HepG2 (cell line): Measurements from ENCODE around the gene TEX19. TPM values are rescaled to one million over a fixed set of nuclear protein-coding genes. Genes with fewer than 3 reads are reported as not detected.

ENCODE experiments used
- ATAC-seq: fragments of 200-7000 bp; cut with Tn5 transposase; 3 replicates; pipeline ENCODE4 v1.9.1; 2020; ENCODE audit warnings: mild to moderate bottlenecking, moderate library complexity
- BruUV-seq: library from RNA; stranded (reverse); fragments of 400-500 nt; replicated peaks from 2 replicates; lab custom pipeline; 2021; lab: Mats Ljungman, UMichigan
- CTCF ChIA-PET: fragments of 300-600 bp; formaldehyde crosslinking; extraction: SDS; loops from one replicate; lab custom pipeline; 2021; ENCODE audit warnings: low total read pairs, inconsistent platforms, low intra/inter-chr PET ratio; lab: Yijun Ruan, JAX
- POLR2A ChIA-PET: fragments of 350-600 bp; sonication (Branson Sonifier 250); formaldehyde crosslinking; loops from one replicate; lab custom pipeline; 2020; ENCODE audit warnings: antibody characterized with exemption, inconsistent platforms; lab: Yijun Ruan, JAX
- DNase-seq: peaks from one replicate; pipeline ENCODE4 v3.0.0-alpha.2; 2015; ENCODE audit warnings: low spot score
- FAIRE-seq: peaks from 3 replicates; lab custom pipeline; 2011; peaks lifted over from hg19 to GRCh38; lab: Jason Lieb, UNC
- H2AFZ ChIP-seq: one replicate; pipeline ENCODE4 v1.6.1; 2011; ENCODE audit warnings: low read length, inconsistent platforms
- H3K27ac ChIP-seq: fragments of 300-600 bp; 3 replicates; pipeline ENCODE4 v1.8.0; 2011; ENCODE audit warnings: mixed run types, mild to moderate bottlenecking, mixed read lengths, low read length, inconsistent platforms; ENCODE audit not compliant: insufficient read depth; ENCODE audit errors: extremely low read length
- H3K27me3 ChIP-seq, 2 experiments: fragments of 200-600 bp in 1 of 2; 2 replicates in 1 of 2; 3 replicates in 1 of 2; pipeline versions ENCODE4 v1.6.0 to v1.8.0; 2011; ENCODE audit warnings: low read length in 2 of 2, mild to moderate bottlenecking in 2 of 2, moderate library complexity in 2 of 2, inconsistent platforms in 1 of 2; ENCODE audit not compliant: insufficient read depth in 2 of 2, control insufficient read depth in 1 of 2
- H3K36me3 ChIP-seq, 2 experiments: fragments of 200-600 bp in 1 of 2; replicated peaks in 1 of 2; 2 replicates in 1 of 2; 3 replicates in 1 of 2; pipeline versions ENCODE4 v1.5.1 to v1.8.0; 2011; ENCODE audit warnings: low read length in 2 of 2, inconsistent platforms in 1 of 2; ENCODE audit not compliant: insufficient read depth in 2 of 2, control insufficient read depth in 1 of 2
- H3K4me1 ChIP-seq: 2 replicates; pipeline ENCODE4 v1.5.1; 2012; ENCODE audit warnings: low read length, inconsistent platforms; ENCODE audit not compliant: insufficient read depth
- H3K4me2 ChIP-seq: 2 replicates; pipeline ENCODE4 v1.6.0; 2011; ENCODE audit warnings: low read depth, low read length, inconsistent platforms
- H3K4me3 ChIP-seq, 3 experiments: fragments of 200-600 bp in 1 of 3; sonication (generic), shearing (Covaris generic) in 1 of 3; replicated peaks in 1 of 3; 2 replicates each; pipeline ENCODE4 v1.5.1; 2011 to 2016; ENCODE audit warnings: low read length in 3 of 3, inconsistent platforms in 2 of 3, low read depth in 2 of 3, mild to moderate bottlenecking in 2 of 3, control low read depth in 1 of 3, mixed read lengths in 1 of 3; ENCODE audit not compliant: insufficient read depth in 1 of 3
- H3K79me2 ChIP-seq: one replicate; pipeline ENCODE4 v1.6.1; 2011; ENCODE audit warnings: low read length, inconsistent platforms; ENCODE audit not compliant: insufficient read depth
- H3K9ac ChIP-seq: 2 replicates; pipeline ENCODE4 v1.6.0; 2011; ENCODE audit warnings: mild to moderate bottlenecking, low read depth, low read length, inconsistent platforms; ENCODE audit not compliant: insufficient read depth
- H3K9me3 ChIP-seq: 2 replicates; pipeline ENCODE4 v1.5.1; 2012; ENCODE audit warnings: mild to moderate bottlenecking, low read length
- H4K20me1 ChIP-seq: 2 replicates; pipeline ENCODE4 v1.6.0; 2011; ENCODE audit warnings: inconsistent platforms, mild to moderate bottlenecking, low read length, moderate library complexity; ENCODE audit not compliant: insufficient read depth
- CEBPB ChIP-seq: IDR thresholded peaks from 2 replicates; pipeline ENCODE4 v1.6.1; 2011; ENCODE audit warnings: low read depth, low read length, improper control_type of control experiment, borderline replicate concordance
- EHMT2 ChIP-seq: fragments of 200-600 bp; sonication (generic); IDR thresholded peaks from 2 replicates; pipeline ENCODE4 v1.7.0; 2017; ENCODE audit warnings: antibody characterized with exemption, low read depth, low read length, borderline replicate concordance
- ELF3 ChIP-seq: IDR thresholded peaks from 2 replicates; pipeline ENCODE4 v1.6.1; 2016; ENCODE audit warnings: missing genetic modification reagents, missing compliant biosample characterization
- KLF16 ChIP-seq, 2 experiments: sonication (generic) in 1 of 2; formaldehyde crosslinking in 1 of 2; IDR thresholded peaks; 2 replicates each; pipeline versions ENCODE4 v1.6.1 to v1.8.0; 2016 to 2023; ENCODE audit warnings: missing genetic modification reagents in 2 of 2, missing compliant biosample characterization in 1 of 2
- NCOA2 ChIP-seq: sonication (generic); formaldehyde crosslinking; IDR thresholded peaks from 2 replicates; pipeline ENCODE4 v1.8.0; 2022; ENCODE audit warnings: inconsistent platforms
- SP2 ChIP-seq: sonication (generic); formaldehyde crosslinking; IDR thresholded peaks from 2 replicates; pipeline ENCODE4 v1.5.1; 2020; ENCODE audit warnings: mild to moderate bottlenecking, missing genetic modification reagents
- ZBTB3 ChIP-seq: sonication (generic); formaldehyde crosslinking; IDR thresholded peaks from 2 replicates; pipeline ENCODE4 v1.4.0; 2020; ENCODE audit warnings: low read depth, mild to moderate bottlenecking, moderate library complexity, missing genetic modification reagents, borderline replicate concordance
- ZNF12 ChIP-seq: sonication (generic); formaldehyde crosslinking; IDR thresholded peaks from 2 replicates; pipeline ENCODE4 v1.5.0; 2020; ENCODE audit warnings: missing genetic modification reagents
- ZNF33B ChIP-seq: sonication (generic); formaldehyde crosslinking; IDR thresholded peaks from 2 replicates; pipeline ENCODE4 v1.5.1; 2020; ENCODE audit warnings: mild to moderate bottlenecking, missing genetic modification reagents
- ZNF572 ChIP-seq: sonication (generic); formaldehyde crosslinking; IDR thresholded peaks from 2 replicates; pipeline ENCODE4 v1.5.1; 2020; ENCODE audit warnings: mild to moderate bottlenecking, missing genetic modification reagents
- ZNF776 ChIP-seq: sonication (generic); formaldehyde crosslinking; IDR thresholded peaks from 2 replicates; pipeline ENCODE4 v1.4.0; 2020; ENCODE audit warnings: mild to moderate bottlenecking, missing genetic modification reagents
- ZNF792 ChIP-seq: IDR thresholded peaks from 2 replicates; pipeline ENCODE4 v1.6.1; 2016
- WGBS: methylation state at CpG from one replicate; pipeline ENCODE4 v1.1.6; 2017; ENCODE audit warnings: low lambda C conversion rate; 5-methylcytosine and 5-hydroxymethylcytosine counted together
- in situ Hi-C: cut with HindIII; loops from 2 replicates; pipeline ENCODE4 v1.10.0; 2017; ENCODE audit warnings: low pct_unique_long_range_greater_than_20kb; ENCODE audit not compliant: extremely low pct_ligation_motif_present
- intact Hi-C: fragments of 100-400 bp; cut with micrococcal nuclease; formaldehyde crosslinking; loops from one replicate; pipeline ENCODE4 v1.10.0; 2022; ENCODE audit not compliant: unreplicated experiment
- polyA plus RNA-seq, 8 experiments: library from polyadenylated mRNA; depleted of rRNA in 3 of 8; stranded (reverse) in 7 of 8; unstranded in 1 of 8; fragments of >200 nt; fragmentation: Illumina TruSeq in 4 of 8; extraction: Trizol in 4 of 8; gene quantifications; 2 replicates each; pipeline versions ENCODE4 v1.2.1 to v1.2.3, GENCODE V29; 2011 to 2016; ENCODE audit warnings: low read depth in 4 of 8, missing spikeins in 1 of 8, mixed read lengths in 1 of 8; ENCODE audit not compliant: insufficient read depth in 1 of 8
- total RNA-seq, 5 experiments: library from RNA; depleted of rRNA; stranded (reverse); fragments of >200 nt; fragmentation: Illumina TruSeq; extraction: Trizol; gene quantifications; 2 replicates each; pipeline ENCODE4 v1.2.3, GENCODE V29; 2016; ENCODE audit warnings: low read depth in 1 of 5
- TF ChIP-seq, protein P1 (sequence below): sonication (generic); formaldehyde crosslinking; IDR thresholded peaks from 2 replicates; pipeline ENCODE4 v1.4.0; 2020; ENCODE audit warnings: missing genetic modification reagents
- TF ChIP-seq, protein P2 (sequence below): sonication (generic); formaldehyde crosslinking; IDR thresholded peaks from 2 replicates; pipeline ENCODE4 v1.4.0; 2020; ENCODE audit warnings: missing genetic modification reagents

Gene TEX19
- total and polyA plus RNA-seq, 2 of the 13 experiments (the other 11 are each of a cell fraction or from before 2014, with no cell fraction given), result 1.3 to 6.0 TPM

GRCh38 chr17:82318772-82319606 lies 40.1 kb upstream of the TEX19 start:
- Histone ChIP-seq H3K27ac (no peak overlapping the region), H2AFZ (no peak overlapping the region), H3K79me2 (peaks cover 3% of the 10 kb centered on the region), H3K9me3 (no peaks in the 10 kb centered on the region), H4K20me1 (no peaks in the 10 kb centered on the region), H3K36me3 (no peaks in the 10 kb centered on the region), H3K4me3 (no peak overlapping the region; a peak in 1 of 6 replicates), H3K4me1 (peaks cover 75% of the 10 kb centered on the region), H3K9ac (no peak overlapping the region), H3K4me2 (peak overlapping the region; percentile 81; the same call in 1 of the 2 replicates), H3K27me3 (no peaks in the 10 kb centered on the region; a peak in 1 of 5 replicates)
- ATAC-seq (no peak), FAIRE-seq (no peak), DNase-seq (no peak)
- CTCF ChIA-PET, result no interaction called here
- BruUV-seq, result no TSS peak
- WGBS, result 96% methylated on average over 76 of the region's 76 CpGs
- intact Hi-C loops, result no loop called here
- POLR2A ChIA-PET, result interaction anchor here (0.9 to 20.8 kb wide), 6 partner anchors 9 to 76 kb away, joined by 3 to 270 read pairs (median 4); no protein-coding TSS in a partner anchor
- in situ Hi-C loops, result no loop called here
- no peak for TF ChIP-seq ZNF572 (CRISPR knock-in tag)
- TF ChIP-seq CEBPB, result no peak
- peak in 1 of 2 experiments; percentile 27; a peak in 1 of 4 replicates for TF ChIP-seq KLF16 (CRISPR knock-in tag; IDR thresholded peaks at IDR 0.05)
- TF ChIP-seq ZNF33B (CRISPR knock-in tag), result no peak
- TF ChIP-seq EHMT2, result no peak
- no peak for TF ChIP-seq ZNF776 (CRISPR knock-in tag)
- no peak for TF ChIP-seq ELF3 (CRISPR knock-in tag)
- 0 out of 2 replicates have a peak, but pooled peaks have one; percentile 18 for TF ChIP-seq SP2 (CRISPR knock-in tag)
- no peak for TF ChIP-seq ZNF792 (CRISPR knock-in tag)
- no peak for TF ChIP-seq NCOA2 (CRISPR knock-in tag)
- TF ChIP-seq ZBTB3 (CRISPR knock-in tag), result no peak
- TF ChIP-seq ZNF12 (CRISPR knock-in tag), result no peak
- TF ChIP-seq, protein P1, sequence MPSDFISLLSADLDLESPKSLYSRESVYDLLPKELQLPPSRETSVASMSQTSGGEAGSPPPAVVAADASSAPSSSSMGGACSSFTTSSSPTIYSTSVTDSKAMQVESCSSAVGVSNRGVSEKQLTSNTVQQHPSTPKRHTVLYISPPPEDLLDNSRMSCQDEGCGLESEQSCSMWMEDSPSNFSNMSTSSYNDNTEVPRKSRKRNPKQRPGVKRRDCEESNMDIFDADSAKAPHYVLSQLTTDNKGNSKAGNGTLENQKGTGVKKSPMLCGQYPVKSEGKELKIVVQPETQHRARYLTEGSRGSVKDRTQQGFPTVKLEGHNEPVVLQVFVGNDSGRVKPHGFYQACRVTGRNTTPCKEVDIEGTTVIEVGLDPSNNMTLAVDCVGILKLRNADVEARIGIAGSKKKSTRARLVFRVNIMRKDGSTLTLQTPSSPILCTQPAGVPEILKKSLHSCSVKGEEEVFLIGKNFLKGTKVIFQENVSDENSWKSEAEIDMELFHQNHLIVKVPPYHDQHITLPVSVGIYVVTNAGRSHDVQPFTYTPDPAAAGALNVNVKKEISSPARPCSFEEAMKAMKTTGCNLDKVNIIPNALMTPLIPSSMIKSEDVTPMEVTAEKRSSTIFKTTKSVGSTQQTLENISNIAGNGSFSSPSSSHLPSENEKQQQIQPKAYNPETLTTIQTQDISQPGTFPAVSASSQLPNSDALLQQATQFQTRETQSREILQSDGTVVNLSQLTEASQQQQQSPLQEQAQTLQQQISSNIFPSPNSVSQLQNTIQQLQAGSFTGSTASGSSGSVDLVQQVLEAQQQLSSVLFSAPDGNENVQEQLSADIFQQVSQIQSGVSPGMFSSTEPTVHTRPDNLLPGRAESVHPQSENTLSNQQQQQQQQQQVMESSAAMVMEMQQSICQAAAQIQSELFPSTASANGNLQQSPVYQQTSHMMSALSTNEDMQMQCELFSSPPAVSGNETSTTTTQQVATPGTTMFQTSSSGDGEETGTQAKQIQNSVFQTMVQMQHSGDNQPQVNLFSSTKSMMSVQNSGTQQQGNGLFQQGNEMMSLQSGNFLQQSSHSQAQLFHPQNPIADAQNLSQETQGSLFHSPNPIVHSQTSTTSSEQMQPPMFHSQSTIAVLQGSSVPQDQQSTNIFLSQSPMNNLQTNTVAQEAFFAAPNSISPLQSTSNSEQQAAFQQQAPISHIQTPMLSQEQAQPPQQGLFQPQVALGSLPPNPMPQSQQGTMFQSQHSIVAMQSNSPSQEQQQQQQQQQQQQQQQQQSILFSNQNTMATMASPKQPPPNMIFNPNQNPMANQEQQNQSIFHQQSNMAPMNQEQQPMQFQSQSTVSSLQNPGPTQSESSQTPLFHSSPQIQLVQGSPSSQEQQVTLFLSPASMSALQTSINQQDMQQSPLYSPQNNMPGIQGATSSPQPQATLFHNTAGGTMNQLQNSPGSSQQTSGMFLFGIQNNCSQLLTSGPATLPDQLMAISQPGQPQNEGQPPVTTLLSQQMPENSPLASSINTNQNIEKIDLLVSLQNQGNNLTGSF, result no peak
- TF ChIP-seq, protein P2, sequence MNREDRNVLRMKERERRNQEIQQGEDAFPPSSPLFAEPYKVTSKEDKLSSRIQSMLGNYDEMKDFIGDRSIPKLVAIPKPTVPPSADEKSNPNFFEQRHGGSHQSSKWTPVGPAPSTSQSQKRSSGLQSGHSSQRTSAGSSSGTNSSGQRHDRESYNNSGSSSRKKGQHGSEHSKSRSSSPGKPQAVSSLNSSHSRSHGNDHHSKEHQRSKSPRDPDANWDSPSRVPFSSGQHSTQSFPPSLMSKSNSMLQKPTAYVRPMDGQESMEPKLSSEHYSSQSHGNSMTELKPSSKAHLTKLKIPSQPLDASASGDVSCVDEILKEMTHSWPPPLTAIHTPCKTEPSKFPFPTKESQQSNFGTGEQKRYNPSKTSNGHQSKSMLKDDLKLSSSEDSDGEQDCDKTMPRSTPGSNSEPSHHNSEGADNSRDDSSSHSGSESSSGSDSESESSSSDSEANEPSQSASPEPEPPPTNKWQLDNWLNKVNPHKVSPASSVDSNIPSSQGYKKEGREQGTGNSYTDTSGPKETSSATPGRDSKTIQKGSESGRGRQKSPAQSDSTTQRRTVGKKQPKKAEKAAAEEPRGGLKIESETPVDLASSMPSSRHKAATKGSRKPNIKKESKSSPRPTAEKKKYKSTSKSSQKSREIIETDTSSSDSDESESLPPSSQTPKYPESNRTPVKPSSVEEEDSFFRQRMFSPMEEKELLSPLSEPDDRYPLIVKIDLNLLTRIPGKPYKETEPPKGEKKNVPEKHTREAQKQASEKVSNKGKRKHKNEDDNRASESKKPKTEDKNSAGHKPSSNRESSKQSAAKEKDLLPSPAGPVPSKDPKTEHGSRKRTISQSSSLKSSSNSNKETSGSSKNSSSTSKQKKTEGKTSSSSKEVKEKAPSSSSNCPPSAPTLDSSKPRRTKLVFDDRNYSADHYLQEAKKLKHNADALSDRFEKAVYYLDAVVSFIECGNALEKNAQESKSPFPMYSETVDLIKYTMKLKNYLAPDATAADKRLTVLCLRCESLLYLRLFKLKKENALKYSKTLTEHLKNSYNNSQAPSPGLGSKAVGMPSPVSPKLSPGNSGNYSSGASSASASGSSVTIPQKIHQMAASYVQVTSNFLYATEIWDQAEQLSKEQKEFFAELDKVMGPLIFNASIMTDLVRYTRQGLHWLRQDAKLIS (CRISPR knock-in tag), result no peak
